ENCODE results near the gene RCSD1. TPM values are rescaled to one million over a fixed set of nuclear protein-coding genes. Genes with fewer than 3 reads are reported as not detected.

Gene RCSD1
- total and polyA plus RNA-seq, 2 donors (not counting 3 experiments of a cell fraction or from before 2014, with no cell fraction given), result 0.08 to 1.00 TPM

DNA sequence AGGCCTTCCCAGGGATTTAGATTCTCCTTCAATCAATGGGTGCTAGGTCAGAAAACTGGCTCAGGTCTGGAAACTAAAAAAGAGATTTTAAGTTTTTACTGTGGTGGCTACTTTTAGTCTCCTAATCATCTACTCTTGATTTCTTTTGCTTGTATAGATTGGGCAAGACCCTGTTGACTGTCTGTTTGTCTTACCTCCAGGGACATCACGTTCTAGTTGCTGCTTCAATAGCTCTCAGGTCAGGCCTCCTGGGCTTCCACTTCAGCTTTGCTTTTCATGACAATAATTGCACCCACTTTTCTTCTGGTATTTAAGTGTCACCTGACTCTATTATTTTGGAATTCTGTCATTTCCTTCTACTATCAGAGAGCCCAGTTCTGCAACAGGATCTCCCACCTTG is 48.0 kb upstream of the RCSD1 start:
- Histone ChIP-seq H3K36me3 (ENCODE audit: control insufficient read depth in 2 of 2, extremely low read depth in 1 of 2, insufficient read depth in 2 of 2, low read length in 2 of 2) (no peaks in the 10 kb centered on the region), H2AFZ (ENCODE audit: low read depth, low read length) (no peak overlapping the region), H3K4me1 (ENCODE audit: control insufficient read depth, extremely low read depth, insufficient read depth, low read length) (no peaks in the 10 kb centered on the region), H3K79me2 (ENCODE audit: control insufficient read depth, insufficient read depth, low read length) (no peaks in the 10 kb centered on the region), H3K27ac (ENCODE audit: insufficient read depth, low read depth, low read length) (no peak overlapping the region), H3K9me1 (replicated peaks; ENCODE audit: control insufficient read depth, extremely low read depth, insufficient read depth, low read length) (no peaks in the 10 kb centered on the region), H3K9ac (replicated peaks; ENCODE audit: extremely low read depth, insufficient read depth, low read length) (no peak overlapping the region), H3K4me3 (replicated peaks in 1 of 3; ENCODE audit: insufficient read depth in 1 of 3, low read depth in 1 of 3, low read length in 3 of 3) (no peak overlapping the region), H3K4me2 (ENCODE audit: insufficient read depth, low read length) (no peak overlapping the region), H4K20me1 (replicated peaks; ENCODE audit: control insufficient read depth, extremely low read depth, insufficient read depth, low read length) (no peaks in the 10 kb centered on the region), H3K9me3 (replicated peaks; ENCODE audit: control insufficient read depth, insufficient read depth, low read length) (no peaks in the 10 kb centered on the region), H3K27me3 (ENCODE audit: control insufficient read depth in 2 of 2, insufficient read depth in 2 of 2, low read length in 2 of 2) (peaks cover 0 to 4% of the 10 kb centered on the region in 2 experiments)
- dilution Hi-C loops (cut with MboI; ENCODE audit: extremely low pct_ligation_motif_present, low sequenced_read_pairs) (no loop called here), intact Hi-C loops (cut with micrococcal nuclease) (no loop called here)
- ChIA-PET CTCF (no interaction called here), POLR2A (interaction anchor here (0.5 kb wide), 1 partner anchor 93 kb away, joined by 4 read pairs; no protein-coding TSS in a partner anchor)
- FAIRE-seq (no peak), DNase-seq (ENCODE audit: low read depth, low spot score) (no peak)
- BruUV-seq (replicated peaks), result no TSS peak
- no peak for TF ChIP-seq CTCF (IDR thresholded peaks at IDR 0.05; ENCODE audit: extremely low read depth in 1 of 2, insufficient read depth in 1 of 2, low read depth in 1 of 2, low read length in 2 of 2)
- TF ChIP-seq GATA2 (IDR thresholded peaks at IDR 0.05; ENCODE audit: insufficient read depth, insufficient read length, low read depth, low read length), result no peak
- no peak for TF ChIP-seq EZH2 (IDR thresholded peaks at IDR 0.05; ENCODE audit: borderline replicate concordance, low read depth, low read length, severe bottlenecking)
- TF ChIP-seq POLR2AphosphoS5 (IDR thresholded peaks at IDR 0.05; ENCODE audit: insufficient read depth, low read depth, low read length), result no peak
- no peak for TF ChIP-seq FOS (IDR thresholded peaks at IDR 0.05; ENCODE audit: borderline replicate concordance, insufficient read depth, low read length)
- TF ChIP-seq, protein P1, sequence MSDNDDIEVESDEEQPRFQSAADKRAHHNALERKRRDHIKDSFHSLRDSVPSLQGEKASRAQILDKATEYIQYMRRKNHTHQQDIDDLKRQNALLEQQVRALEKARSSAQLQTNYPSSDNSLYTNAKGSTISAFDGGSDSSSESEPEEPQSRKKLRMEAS (IDR thresholded peaks at IDR 0.05; ENCODE audit: insufficient read depth, insufficient read length), result no peak
- no peak for TF ChIP-seq JUN (IDR thresholded peaks at IDR 0.05; ENCODE audit: borderline replicate concordance, insufficient read depth, insufficient read length, low read depth)
- no peak for TF ChIP-seq MYC (IDR thresholded peaks at IDR 0.05; ENCODE audit: low read depth, low read length)
- TF ChIP-seq POLR2A (IDR thresholded peaks at IDR 0.05; ENCODE audit: low read depth, low read length), result no peak
